ENCODE data around the gene PCNX2.

DNA sequence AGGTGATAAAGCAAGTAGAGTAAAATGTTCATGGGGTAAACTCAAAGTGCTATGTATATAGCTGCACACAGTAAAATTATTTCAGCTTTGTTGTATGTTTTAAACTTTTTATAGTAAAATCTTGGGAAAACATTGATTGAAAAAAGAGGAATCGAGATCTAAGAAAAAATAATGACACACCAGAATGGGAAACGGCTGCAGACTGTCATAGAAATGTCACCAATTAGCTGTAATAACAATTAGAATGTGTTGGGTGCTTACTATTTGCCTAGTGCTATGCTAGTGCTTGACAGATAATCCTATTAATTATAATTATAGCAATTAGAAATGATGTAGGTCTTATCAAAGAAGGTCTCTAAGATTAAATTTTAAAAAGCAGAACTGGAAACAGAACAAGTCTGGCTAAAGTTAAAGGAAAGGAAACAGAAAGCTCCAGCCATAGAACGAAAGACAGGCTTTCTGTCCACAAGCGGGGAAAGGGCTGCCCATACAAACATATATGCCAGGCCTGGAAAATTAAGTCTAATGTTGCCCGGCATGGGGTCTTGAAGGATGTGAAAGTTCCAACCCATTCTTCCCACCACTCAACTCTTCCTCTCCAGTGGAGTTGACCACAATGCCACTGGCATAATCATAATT, 5.0 kb downstream of the PCNX2 start:
- TF ChIP-seq, protein P1, sequence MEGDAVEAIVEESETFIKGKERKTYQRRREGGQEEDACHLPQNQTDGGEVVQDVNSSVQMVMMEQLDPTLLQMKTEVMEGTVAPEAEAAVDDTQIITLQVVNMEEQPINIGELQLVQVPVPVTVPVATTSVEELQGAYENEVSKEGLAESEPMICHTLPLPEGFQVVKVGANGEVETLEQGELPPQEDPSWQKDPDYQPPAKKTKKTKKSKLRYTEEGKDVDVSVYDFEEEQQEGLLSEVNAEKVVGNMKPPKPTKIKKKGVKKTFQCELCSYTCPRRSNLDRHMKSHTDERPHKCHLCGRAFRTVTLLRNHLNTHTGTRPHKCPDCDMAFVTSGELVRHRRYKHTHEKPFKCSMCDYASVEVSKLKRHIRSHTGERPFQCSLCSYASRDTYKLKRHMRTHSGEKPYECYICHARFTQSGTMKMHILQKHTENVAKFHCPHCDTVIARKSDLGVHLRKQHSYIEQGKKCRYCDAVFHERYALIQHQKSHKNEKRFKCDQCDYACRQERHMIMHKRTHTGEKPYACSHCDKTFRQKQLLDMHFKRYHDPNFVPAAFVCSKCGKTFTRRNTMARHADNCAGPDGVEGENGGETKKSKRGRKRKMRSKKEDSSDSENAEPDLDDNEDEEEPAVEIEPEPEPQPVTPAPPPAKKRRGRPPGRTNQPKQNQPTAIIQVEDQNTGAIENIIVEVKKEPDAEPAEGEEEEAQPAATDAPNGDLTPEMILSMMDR (conservative IDR thresholded peaks at IDR 0.05), result no peak
- no peak for TF ChIP-seq ZFX (IDR thresholded peaks at IDR 0.05)

All from C4-2B (cell line).